Spleen (tissue), 11 donors: ENCODE data around the gene CD164L2. TPM values are rescaled to one million over a fixed set of nuclear protein-coding genes. Genes with fewer than 3 reads are reported as not detected.

Experiments used
- DNase-seq: peaks from one replicate; pipeline ENCODE4 v3.0.0-alpha.2; 2020
- H3K27ac ChIP-seq, 8 donors: fragments of 200-600 bp; sonication (generic) in 7 of 8; 1 replicate in 4 of 8; 2 replicates in 4 of 8; pipeline versions ENCODE4 v1.5.0 to v1.8.0; 2016 to 2021; ENCODE audit warnings: inconsistent platforms in 4 of 8, mild to moderate bottlenecking in 4 of 8, moderate library complexity in 1 of 8
- H3K27me3 ChIP-seq, 7 donors: fragments of 200-600 bp; sonication (generic) in 6 of 7; replicated peaks in 1 of 7; 1 replicate in 4 of 7; 2 replicates in 3 of 7; pipeline versions ENCODE4 v1.5.0 to v1.8.0; 2016 to 2021; ENCODE audit warnings: inconsistent platforms in 3 of 7, mild to moderate bottlenecking in 1 of 7
- H3K36me3 ChIP-seq, 6 donors: fragments of 200-600 bp; sonication (generic) in 5 of 6; 1 replicate in 4 of 6; 2 replicates in 2 of 6; pipeline versions ENCODE4 v1.5.0 to v1.8.0; 2016 to 2021; ENCODE audit warnings: inconsistent platforms in 2 of 6
- H3K4me1 ChIP-seq, 6 donors: fragments of 200-600 bp; sonication (generic) in 5 of 6; 1 replicate in 3 of 6; 2 replicates in 3 of 6; pipeline versions ENCODE4 v1.5.0 to v1.8.0; 2016 to 2021; ENCODE audit warnings: inconsistent platforms in 3 of 6
- H3K4me3 ChIP-seq, 8 donors: fragments of 200-600 bp; sonication (generic) in 7 of 8; 1 replicate in 4 of 8; 2 replicates in 4 of 8; pipeline versions ENCODE4 v1.5.0 to v1.8.0; 2016 to 2021; ENCODE audit warnings: inconsistent platforms in 4 of 8, mild to moderate bottlenecking in 4 of 8, moderate library complexity in 2 of 8
- H3K9me3 ChIP-seq, 8 donors: fragments of 200-600 bp; sonication (generic) in 7 of 8; 1 replicate in 4 of 8; 2 replicates in 4 of 8; pipeline versions ENCODE4 v1.5.0 to v1.8.0; 2016 to 2021; ENCODE audit warnings: inconsistent platforms in 4 of 8
- POLR2A ChIP-seq, 3 donors: fragments of 450-650 bp; IDR thresholded peaks; one replicate each; pipeline ENCODE4 v1.5.1; 2017; ENCODE audit warnings: antibody characterized with exemption in 3 of 3, mild to moderate bottlenecking in 1 of 3
- POLR2AphosphoS5 ChIP-seq, 3 donors: sonication (generic); formaldehyde crosslinking; IDR thresholded peaks; one replicate each; pipeline ENCODE4 v1.5.1; 2017; ENCODE audit warnings: antibody characterized with exemption in 3 of 3
- WGBS, 5 donors: extraction: QIAGEN DNeasy Blood & Tissue Kit in 3 of 5; methylation state at CpG; one replicate each; pipeline versions ENCODE4 v1.1.5 to v1.1.7; 2013 to 2018; 5-methylcytosine and 5-hydroxymethylcytosine counted together
- intact Hi-C: fragments of 100-400 bp; cut with DNase I; formaldehyde crosslinking; loops from one replicate; pipeline ENCODE4 v1.15.0; 2023; ENCODE audit warnings: low total_unique reads
- polyA plus RNA-seq, 3 donors: library from polyadenylated mRNA; stranded (reverse); fragments of 200-250 nt; gene quantifications; one replicate each; pipeline ENCODE4 v1.2.1, GENCODE V29; 2013
- total RNA-seq, 7 donors: library from RNA; depleted of rRNA in 3 of 7; stranded (reverse); fragments of >200 nt in 3 of 7; fragmentation: NEBNext Ultra II Directional in 4 of 7; extraction: Animal tissue kit (Norgen Biotek cat#: 25700) in 4 of 7; gene quantifications; one replicate each; pipeline versions ENCODE4 v1.1.0 to v1.2.1, GENCODE V29; 2016 to 2021
- TF ChIP-seq, protein P1 (sequence below), 11 experiments: fragments of 200-600 bp in 7 of 11; fragments of 450-650 bp in 4 of 11; sonication (generic) in 4 of 11; IDR thresholded peaks in 8 of 11; conservative IDR thresholded peaks in 3 of 11; 1 replicate in 7 of 11; 2 replicates in 4 of 11; pipeline versions ENCODE4 v1.4.0 to v1.8.0; 2016 to 2021; ENCODE audit warnings: antibody characterized with exemption in 11 of 11, inconsistent platforms in 4 of 11, mild to moderate bottlenecking in 1 of 11
- donor health status: healthy with polysubstance abuse.
- donor health status: DM: no; HTN: no; CAD: no; lungs with moderate emphysema.
- donor health status: DM: no; HTN: no; CAD: no.
- donor health status: Bipolar disorder and iron deficiency.
- donor health status: healthy.
- donor health status: DM: no; HTN: no; CAD: no.
- donor health status: DM: yes; HTN: yes; CAD: no.

CD164L2 gene
- total and polyA plus RNA-seq, 10 donors = 0.06 TPM; not detected in 9

DNA sequence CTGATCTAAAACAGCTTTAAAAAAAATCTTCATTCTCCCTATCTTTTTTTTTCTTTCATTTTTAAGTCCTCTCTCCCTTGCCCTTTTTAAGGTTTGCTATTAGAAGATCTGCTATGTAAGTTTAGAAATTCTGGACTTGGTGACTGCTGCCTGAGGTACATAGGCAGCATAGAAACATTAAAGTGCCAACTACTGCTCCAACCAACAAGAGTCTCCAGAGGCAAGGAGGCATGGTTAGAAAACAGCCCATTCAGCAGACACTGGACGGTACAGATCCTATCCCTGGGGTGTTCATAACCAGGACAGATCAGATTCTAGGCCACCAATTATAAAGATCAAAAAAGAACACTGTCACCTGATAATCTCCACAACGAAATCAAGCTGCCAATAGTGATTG lies 45.9 kb upstream of the CD164L2 start:
- TF ChIP-seq POLR2A (IDR thresholded peaks at IDR 0.05) = no peak
- no peak for TF ChIP-seq POLR2AphosphoS5 (IDR thresholded peaks at IDR 0.05)
- TF ChIP-seq, protein P1, sequence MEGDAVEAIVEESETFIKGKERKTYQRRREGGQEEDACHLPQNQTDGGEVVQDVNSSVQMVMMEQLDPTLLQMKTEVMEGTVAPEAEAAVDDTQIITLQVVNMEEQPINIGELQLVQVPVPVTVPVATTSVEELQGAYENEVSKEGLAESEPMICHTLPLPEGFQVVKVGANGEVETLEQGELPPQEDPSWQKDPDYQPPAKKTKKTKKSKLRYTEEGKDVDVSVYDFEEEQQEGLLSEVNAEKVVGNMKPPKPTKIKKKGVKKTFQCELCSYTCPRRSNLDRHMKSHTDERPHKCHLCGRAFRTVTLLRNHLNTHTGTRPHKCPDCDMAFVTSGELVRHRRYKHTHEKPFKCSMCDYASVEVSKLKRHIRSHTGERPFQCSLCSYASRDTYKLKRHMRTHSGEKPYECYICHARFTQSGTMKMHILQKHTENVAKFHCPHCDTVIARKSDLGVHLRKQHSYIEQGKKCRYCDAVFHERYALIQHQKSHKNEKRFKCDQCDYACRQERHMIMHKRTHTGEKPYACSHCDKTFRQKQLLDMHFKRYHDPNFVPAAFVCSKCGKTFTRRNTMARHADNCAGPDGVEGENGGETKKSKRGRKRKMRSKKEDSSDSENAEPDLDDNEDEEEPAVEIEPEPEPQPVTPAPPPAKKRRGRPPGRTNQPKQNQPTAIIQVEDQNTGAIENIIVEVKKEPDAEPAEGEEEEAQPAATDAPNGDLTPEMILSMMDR (IDR thresholded peaks at IDR 0.05 in 8 of 11, conservative IDR thresholded peaks at IDR 0.05 in 3 of 11) = no peak
- 16 to 38% (median 20%) methylated on average over 2 of the region's 2 CpGs for WGBS, 5 donors
- peaks cover 63 to 100% (median 89%) of the 10 kb centered on the region in 6 donors for H3K4me1 ChIP-seq
- no peak for DNase-seq
- no peaks in the 10 kb centered on the region for H3K27me3 ChIP-seq
- intact Hi-C loops = loop anchor here (10.0 kb wide), 1 partner anchor 46 kb away; no protein-coding TSS in a partner anchor
- peak overlapping the region in 2 of 8 donors; percentile 17 to 45 for H3K4me3 ChIP-seq
- H3K9me3 ChIP-seq = no peaks in the 10 kb centered on the region
- peak overlapping the region; percentile 49 to 90 (median 79) for H3K27ac ChIP-seq
- H3K36me3 ChIP-seq = peaks cover 0 to 47% (median 19%) of the 10 kb centered on the region in 6 donors

DNA sequence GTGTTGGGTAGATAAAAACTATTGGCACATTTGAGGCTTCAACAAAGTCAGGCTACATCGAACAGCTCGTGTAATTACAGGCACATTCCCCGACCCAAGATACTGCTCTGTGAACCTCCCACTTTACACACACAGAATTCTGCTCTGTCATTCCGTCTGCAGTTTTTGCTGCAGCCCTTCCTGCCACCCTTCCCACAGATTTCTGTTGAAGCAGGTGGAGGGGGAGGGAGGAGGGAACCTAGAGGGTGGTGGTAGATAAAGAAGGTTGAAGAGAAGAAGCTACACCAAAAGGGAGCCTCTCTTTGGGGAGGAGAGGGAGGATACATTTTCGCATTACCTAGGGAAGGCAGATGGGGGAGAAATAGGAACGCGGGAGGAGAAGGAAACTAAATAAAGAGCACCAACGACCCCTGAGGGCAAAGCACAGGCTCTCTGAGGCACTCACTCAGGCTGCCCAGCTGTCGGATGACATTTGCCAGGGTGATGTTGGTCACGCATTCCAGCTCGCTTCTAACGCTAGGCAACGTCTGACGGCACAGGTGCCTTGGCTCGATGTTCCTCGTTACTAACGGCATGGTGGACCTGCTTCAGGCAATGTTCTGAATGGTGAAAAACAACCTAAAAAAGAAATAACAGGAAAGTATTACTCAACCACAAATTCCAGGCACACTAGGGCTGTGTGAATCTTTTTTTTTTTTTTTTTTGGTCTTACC lies 45.3 kb upstream of the CD164L2 start:
- peak overlapping the region in 4 of 8 donors; percentile 17 to 45 (median 19) for H3K4me3 ChIP-seq
- no peak for DNase-seq
- no peaks in the 10 kb centered on the region for H3K9me3 ChIP-seq
- H3K27ac ChIP-seq = peak overlapping the region; percentile 39 to 90 (median 74)
- TF ChIP-seq POLR2AphosphoS5 (IDR thresholded peaks at IDR 0.05) = peak in 1 of 3 donors; percentile 43
- TF ChIP-seq, protein P1 (IDR thresholded peaks at IDR 0.05 in 8 of 11, conservative IDR thresholded peaks at IDR 0.05 in 3 of 11) = no peak
- 18 to 37% (median 26%) methylated on average over 16 to 17 of the region's 17 CpGs for WGBS, 5 donors
- H3K4me1 ChIP-seq = peaks cover 58 to 100% (median 88%) of the 10 kb centered on the region in 6 donors
- H3K36me3 ChIP-seq = peaks cover 0 to 52% (median 19%) of the 10 kb centered on the region in 6 donors
- intact Hi-C loops = loop anchor here (10.0 kb wide), 1 partner anchor 46 kb away; no protein-coding TSS in a partner anchor
- H3K27me3 ChIP-seq = no peaks in the 10 kb centered on the region

DNA sequence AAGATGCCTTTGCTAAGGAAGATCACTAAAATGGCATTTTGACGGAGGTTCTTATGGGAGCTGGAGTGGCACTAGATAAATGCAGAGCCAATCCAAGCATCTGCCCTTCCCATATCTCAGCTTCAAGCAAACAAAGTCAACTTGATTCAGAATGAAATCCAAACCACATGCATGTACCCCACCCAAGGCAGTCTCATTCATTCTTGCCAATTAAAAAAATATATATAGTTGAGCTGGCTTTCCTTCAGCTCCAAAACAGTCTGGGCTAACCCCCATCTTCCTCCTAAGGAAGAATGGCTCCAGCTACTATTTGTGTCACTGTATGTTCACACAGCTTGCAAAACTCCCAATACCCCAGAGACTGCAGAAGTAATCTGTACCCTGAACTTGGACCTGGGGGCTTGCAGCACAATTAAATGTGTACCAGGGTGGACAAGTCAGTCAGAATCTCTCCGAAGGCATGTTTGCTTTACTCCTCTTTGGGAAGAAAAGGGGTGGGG lies 44.7 kb upstream of the CD164L2 start:
- Histone ChIP-seq H3K4me3 (peak overlapping the region in 4 of 8 donors; percentile 17 to 45 (median 19)), H3K4me1 (peaks cover 58 to 100% (median 85%) of the 10 kb centered on the region in 6 donors), H3K27me3 (no peaks in the 10 kb centered on the region), H3K9me3 (no peaks in the 10 kb centered on the region), H3K27ac (peak overlapping the region; percentile 39 to 90 (median 74)), H3K36me3 (peaks cover 0 to 52% (median 19%) of the 10 kb centered on the region in 6 donors)
- intact Hi-C loops = loop anchor here (10.0 kb wide), 1 partner anchor 47 kb away; no protein-coding TSS in a partner anchor
- no peak for DNase-seq
- TF ChIP-seq, protein P1 (IDR thresholded peaks at IDR 0.05 in 8 of 11, conservative IDR thresholded peaks at IDR 0.05 in 3 of 11) = no peak
- no peak for TF ChIP-seq POLR2A (IDR thresholded peaks at IDR 0.05)
- no peak for TF ChIP-seq POLR2AphosphoS5 (IDR thresholded peaks at IDR 0.05)
- WGBS, 5 donors = 51 to 78% (median 54%) methylated on average over 2 of the region's 2 CpGs

DNA sequence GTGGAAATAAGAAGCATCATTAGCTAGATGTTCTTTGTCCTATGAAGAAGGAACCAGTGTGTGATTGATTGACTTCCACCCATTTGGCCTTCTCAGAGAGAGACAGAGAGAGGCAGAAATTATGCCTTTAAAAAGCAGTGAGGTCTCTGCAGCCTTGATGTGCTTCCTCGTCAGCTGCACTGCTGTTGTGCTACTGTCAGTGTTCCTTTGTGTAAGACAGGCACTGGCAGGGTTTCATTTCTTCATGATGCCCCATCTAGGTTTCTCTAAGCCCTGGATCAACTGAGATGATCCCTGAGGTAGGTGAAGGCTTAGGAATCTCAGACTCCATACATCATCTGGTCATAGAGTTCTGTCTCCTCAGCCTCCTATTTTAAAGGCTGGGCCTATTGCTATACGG lies 44.2 kb upstream of the CD164L2 start:
- peak in 1 of 3 donors; percentile 77 for TF ChIP-seq POLR2AphosphoS5 (IDR thresholded peaks at IDR 0.05)
- TF ChIP-seq, protein P1 (IDR thresholded peaks at IDR 0.05 in 8 of 11, conservative IDR thresholded peaks at IDR 0.05 in 3 of 11) = no peak
- intact Hi-C loops = loop anchor here (10.0 kb wide), 1 partner anchor 47 kb away; no protein-coding TSS in a partner anchor
- peak overlapping the region; percentile 39 to 90 (median 74) for H3K27ac ChIP-seq
- H3K36me3 ChIP-seq = peaks cover 0 to 56% (median 19%) of the 10 kb centered on the region in 6 donors
- peak overlapping the region in 2 of 8 donors; percentile 17 to 45 for H3K4me3 ChIP-seq
- H3K9me3 ChIP-seq = no peaks in the 10 kb centered on the region
- no peaks in the 10 kb centered on the region for H3K27me3 ChIP-seq
- WGBS, 5 donors = 23 to 43% (median 33%) methylated on average over 2 of the region's 2 CpGs
- H3K4me1 ChIP-seq = peaks cover 61 to 100% (median 86%) of the 10 kb centered on the region in 6 donors
- no peak for DNase-seq
